OCI-LY7 (cell line): ENCODE results near the gene SLC35A5. TPM values are rescaled to one million over a fixed set of nuclear protein-coding genes. Genes with fewer than 3 reads are reported as not detected.

Experiments used
- BruUV-seq: library from RNA; stranded (reverse); fragments of 400-500 nt; replicated peaks from 2 replicates; lab custom pipeline; 2021; lab: Mats Ljungman, UMichigan
- CTCF ChIA-PET: fragments of 300-600 bp; sonication (Branson Sonifier 250); formaldehyde crosslinking; loops from one replicate; lab custom pipeline; 2022; ENCODE audit warnings: antibody characterized with exemption; ENCODE audit not compliant: unreplicated experiment; lab: Charles Lee
- POLR2A ChIA-PET: fragments of 300-600 bp; sonication (Branson Sonifier 250); formaldehyde crosslinking; loops from one replicate; lab custom pipeline; 2022; ENCODE audit warnings: antibody characterized with exemption; lab: Charles Lee
- DNase-seq: peaks from one replicate; pipeline ENCODE4 v3.0.0-alpha.2; 2015; ENCODE audit warnings: low spot score
- H2AFZ ChIP-seq: fragments of 200-600 bp; sonication (generic), shearing (Covaris generic); 2 replicates; pipeline ENCODE4 v1.6.1; 2014; ENCODE audit warnings: mild to moderate bottlenecking, antibody characterized with exemption, low read length, moderate library complexity
- H3K27ac ChIP-seq: fragments of 200-600 bp; sonication (generic); 2 replicates; pipeline ENCODE4 v1.5.1; 2014; ENCODE audit warnings: mixed run types, low read depth, mild to moderate bottlenecking, moderate library complexity, low read length, inconsistent platforms; ENCODE audit not compliant: poor library complexity, severe bottlenecking
- H3K36me3 ChIP-seq: fragments of 200-600 bp; sonication (generic); 2 replicates; pipeline ENCODE4 v1.6.1; 2014; ENCODE audit warnings: mild to moderate bottlenecking, antibody characterized with exemption, low read length, moderate library complexity, mixed read lengths; ENCODE audit not compliant: insufficient read depth
- H3K4me1 ChIP-seq: fragments of 200-600 bp; sonication (generic); 2 replicates; pipeline ENCODE4 v1.5.1; 2014; ENCODE audit warnings: mild to moderate bottlenecking, low read length; ENCODE audit not compliant: insufficient read depth, poor library complexity, severe bottlenecking
- H3K4me2 ChIP-seq: fragments of 200-600 bp; sonication (generic); 2 replicates; pipeline ENCODE4 v1.6.1; 2014; ENCODE audit warnings: mild to moderate bottlenecking, low read length
- H3K4me3 ChIP-seq: fragments of 200-600 bp; sonication (generic); 2 replicates; pipeline ENCODE4 v1.5.1; 2014; ENCODE audit warnings: mild to moderate bottlenecking, low read depth, low read length; ENCODE audit not compliant: poor library complexity, severe bottlenecking
- H3K79me2 ChIP-seq: fragments of 200-600 bp; sonication (generic); 2 replicates; pipeline ENCODE4 v1.6.1; 2016; ENCODE audit warnings: low read depth, mild to moderate bottlenecking, low read length, moderate library complexity, mixed read lengths; ENCODE audit not compliant: insufficient read depth
- H3K9me2 ChIP-seq: fragments of 200-600 bp; sonication (generic); 2 replicates; pipeline ENCODE4 v1.6.1; 2016; ENCODE audit warnings: mild to moderate bottlenecking, low read length, mixed read lengths; ENCODE audit not compliant: insufficient read depth
- H3K9me3 ChIP-seq: fragments of 200-600 bp; sonication (generic); 2 replicates; pipeline ENCODE4 v1.6.1; 2014; ENCODE audit warnings: mild to moderate bottlenecking, mixed run types, low read length, mixed read lengths
- H4K20me1 ChIP-seq: fragments of 200-600 bp; sonication (generic); 2 replicates; pipeline ENCODE4 v1.6.1; 2014; ENCODE audit warnings: mild to moderate bottlenecking, antibody characterized with exemption, low read length, moderate library complexity, mixed read lengths; ENCODE audit not compliant: insufficient read depth
- EZH2phosphoT487 ChIP-seq: fragments of 200-600 bp; sonication (generic); IDR thresholded peaks from 2 replicates; pipeline ENCODE4 v1.6.1; 2018; ENCODE audit warnings: low read depth, borderline replicate concordance, mild to moderate bottlenecking, mixed run types, antibody characterized with exemption, low read length, moderate library complexity, mixed read lengths
- intact Hi-C: fragments of 100-400 bp; cut with micrococcal nuclease; formaldehyde crosslinking; loops from one replicate; pipeline ENCODE4 v1.10.0; 2022; ENCODE audit not compliant: unreplicated experiment
- total RNA-seq, 2 experiments: library from RNA; depleted of rRNA in 1 of 2; stranded (reverse); fragments of >200 nt in 1 of 2; shearing (Covaris generic) in 1 of 2; gene quantifications; 2 replicates each; pipeline ENCODE4 v1.2.3, GENCODE V29; 2014 to 2022
- TF ChIP-seq, protein P1 (sequence below): fragments of 200-600 bp; sonication (generic); conservative IDR thresholded peaks from 2 replicates; pipeline ENCODE4 v1.5.1; 2014; ENCODE audit warnings: mild to moderate bottlenecking, antibody characterized with exemption, low read length, moderate library complexity, mixed read lengths

The SLC35A5 gene
- total RNA-seq, 2 experiments from 2014 or later = 12.4 to 22.7 TPM

DNA sequence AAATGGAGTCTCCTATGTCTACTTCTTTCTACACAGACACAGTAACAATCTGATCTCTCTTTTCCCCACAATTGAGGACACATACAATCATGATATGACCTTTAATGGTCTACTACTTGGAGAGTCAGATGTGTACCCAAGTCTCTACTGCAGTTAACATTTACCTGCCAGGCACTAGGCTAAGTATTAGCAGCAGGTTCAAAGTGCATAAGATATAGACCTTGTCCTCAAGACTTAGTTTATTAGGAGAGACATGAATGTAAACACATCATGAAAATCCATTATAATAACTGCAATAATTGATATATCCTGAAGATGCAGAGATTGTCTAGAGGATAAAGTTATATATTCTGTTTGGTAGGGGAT lies 3.1 kb downstream of the SLC35A5 start:
- Histone ChIP-seq H3K27ac (no peak overlapping the region), H3K4me2 (no peak overlapping the region), H3K9me3 (no peaks in the 10 kb centered on the region), H3K4me3 (no peak overlapping the region), H3K4me1 (peaks cover 14% of the 10 kb centered on the region), H3K79me2 (peaks cover 33% of the 10 kb centered on the region), H4K20me1 (peaks cover 10% of the 10 kb centered on the region; the same call in 1 of the 2 replicates), H3K9me2 (no peaks in the 10 kb centered on the region), H3K36me3 (peaks cover 47% of the 10 kb centered on the region), H2AFZ (no peak overlapping the region)
- POLR2A ChIA-PET = no interaction called here
- TF ChIP-seq EZH2phosphoT487 = no peak
- TF ChIP-seq, protein P1, sequence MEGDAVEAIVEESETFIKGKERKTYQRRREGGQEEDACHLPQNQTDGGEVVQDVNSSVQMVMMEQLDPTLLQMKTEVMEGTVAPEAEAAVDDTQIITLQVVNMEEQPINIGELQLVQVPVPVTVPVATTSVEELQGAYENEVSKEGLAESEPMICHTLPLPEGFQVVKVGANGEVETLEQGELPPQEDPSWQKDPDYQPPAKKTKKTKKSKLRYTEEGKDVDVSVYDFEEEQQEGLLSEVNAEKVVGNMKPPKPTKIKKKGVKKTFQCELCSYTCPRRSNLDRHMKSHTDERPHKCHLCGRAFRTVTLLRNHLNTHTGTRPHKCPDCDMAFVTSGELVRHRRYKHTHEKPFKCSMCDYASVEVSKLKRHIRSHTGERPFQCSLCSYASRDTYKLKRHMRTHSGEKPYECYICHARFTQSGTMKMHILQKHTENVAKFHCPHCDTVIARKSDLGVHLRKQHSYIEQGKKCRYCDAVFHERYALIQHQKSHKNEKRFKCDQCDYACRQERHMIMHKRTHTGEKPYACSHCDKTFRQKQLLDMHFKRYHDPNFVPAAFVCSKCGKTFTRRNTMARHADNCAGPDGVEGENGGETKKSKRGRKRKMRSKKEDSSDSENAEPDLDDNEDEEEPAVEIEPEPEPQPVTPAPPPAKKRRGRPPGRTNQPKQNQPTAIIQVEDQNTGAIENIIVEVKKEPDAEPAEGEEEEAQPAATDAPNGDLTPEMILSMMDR = no peak
- no peak for DNase-seq
- no TSS peak for BruUV-seq
- intact Hi-C loops = loop anchor here (5.0 kb wide), 3 partner anchors 428 to 453 kb away; a partner anchor contains a TSS
- CTCF ChIA-PET = no interaction called here

DNA sequence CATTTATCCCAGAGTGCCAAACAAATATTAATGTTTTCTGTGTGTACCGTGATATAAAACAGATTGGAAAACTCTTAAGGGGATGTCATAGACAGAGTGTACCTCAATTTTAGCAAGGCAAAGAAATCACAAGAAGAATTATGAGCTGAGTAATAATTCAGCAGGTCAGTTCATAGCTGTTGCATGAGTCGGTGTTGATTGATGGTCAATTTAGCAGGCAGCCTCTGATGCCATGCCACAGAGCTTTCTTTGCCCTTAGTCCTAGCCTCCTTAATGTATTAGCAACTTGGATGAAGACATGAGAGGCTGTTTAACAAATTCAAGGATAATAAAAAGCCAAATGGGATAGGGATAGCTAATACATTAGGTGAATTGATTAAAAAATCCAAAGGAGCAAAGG lies 6.8 kb downstream of the SLC35A5 start:
- POLR2A ChIA-PET = interaction anchor here (0.5 to 3.6 kb wide), 5 partner anchors 8 to 1485 kb away, joined by 3 to 13 read pairs (median 6); no protein-coding TSS in a partner anchor
- Histone ChIP-seq H3K9me2 (no peaks in the 10 kb centered on the region), H2AFZ (no peak overlapping the region), H3K36me3 (peaks cover 80% of the 10 kb centered on the region), H3K4me2 (no peak overlapping the region), H3K79me2 (peaks cover 3% of the 10 kb centered on the region; the same call in 1 of the 2 replicates), H3K4me3 (no peak overlapping the region), H3K9me3 (no peaks in the 10 kb centered on the region), H4K20me1 (no peaks in the 10 kb centered on the region), H3K27ac (no peak overlapping the region), H3K4me1 (peaks cover 4% of the 10 kb centered on the region)
- DNase-seq = no peak
- intact Hi-C loops = no loop called here
- no TSS peak for BruUV-seq
- TF ChIP-seq EZH2phosphoT487 = no peak
- TF ChIP-seq, protein P1 = no peak
- CTCF ChIA-PET = interaction anchor here (0.7 kb wide), 1 partner anchor 35 kb away, joined by 3 read pairs; no protein-coding TSS in a partner anchor

DNA sequence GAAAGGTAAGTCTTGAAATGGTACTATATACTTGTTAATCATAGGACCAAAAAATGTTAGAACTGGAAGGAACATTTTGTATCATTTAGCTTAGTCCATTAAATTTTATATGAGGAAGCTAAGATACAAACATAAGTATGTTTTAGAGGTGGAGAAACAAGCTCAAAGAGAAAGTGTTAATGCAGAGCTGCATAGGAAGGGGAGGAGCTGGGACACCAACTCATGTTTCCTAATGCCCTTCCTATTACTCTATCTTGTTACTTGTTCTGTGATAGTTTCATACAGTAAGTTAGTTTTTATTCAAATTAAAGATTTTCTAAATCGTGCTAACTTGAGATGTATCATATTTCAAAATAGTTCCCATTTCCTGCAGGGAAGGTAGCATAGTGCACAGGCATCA lies 7.4 kb downstream of the SLC35A5 start:
- no TSS peak for BruUV-seq
- POLR2A ChIA-PET = interaction anchor here (0.8 to 3.6 kb wide), 4 partner anchors 9 to 1485 kb away, joined by 3 to 13 read pairs (median 6); no protein-coding TSS in a partner anchor
- no peak overlapping the region for H3K4me2 ChIP-seq
- no peaks in the 10 kb centered on the region for H3K9me3 ChIP-seq
- peaks cover 86% of the 10 kb centered on the region for H3K36me3 ChIP-seq
- no peak for DNase-seq
- intact Hi-C loops = no loop called here
- H4K20me1 ChIP-seq = no peaks in the 10 kb centered on the region
- CTCF ChIA-PET = interaction anchor here (0.7 kb wide), 1 partner anchor 36 kb away, joined by 3 read pairs; no protein-coding TSS in a partner anchor
- no peaks in the 10 kb centered on the region for H3K9me2 ChIP-seq
- no peaks in the 10 kb centered on the region for H3K79me2 ChIP-seq
- no peak overlapping the region for H3K4me3 ChIP-seq
- no peak overlapping the region for H3K27ac ChIP-seq
- H3K4me1 ChIP-seq = peaks cover 4% of the 10 kb centered on the region
- TF ChIP-seq, protein P1 = no peak
- no peak for TF ChIP-seq EZH2phosphoT487
- no peak overlapping the region for H2AFZ ChIP-seq
